GM12891 (cell line): ENCODE results near the gene ALDH1L1.

Experiments
- DNase-seq: peaks from one replicate; pipeline ENCODE4 v3.0.0; 2011; ENCODE audit warnings: low spot score; ENCODE audit not compliant: insufficient read length
- FAIRE-seq: peaks from 2 replicates; lab custom pipeline; 2011; peaks lifted over from hg19 to GRCh38; lab: Jason Lieb, UNC
- PAX5 ChIP-seq: IDR thresholded peaks from 2 replicates; pipeline ENCODE4 v1.6.1; 2011; ENCODE audit warnings: low read length, moderate library complexity, mild to moderate bottlenecking; ENCODE audit not compliant: insufficient read depth, severe bottlenecking
- POLR2A ChIP-seq: IDR thresholded peaks from 2 replicates; pipeline ENCODE4 v1.6.1; 2011; ENCODE audit warnings: low read depth, low read length, control low read depth
- POLR2AphosphoS5 ChIP-seq: IDR thresholded peaks from 2 replicates; pipeline ENCODE4 v1.6.1; 2011; ENCODE audit warnings: low read depth, low read length, control low read depth
- POU2F2 ChIP-seq: IDR thresholded peaks from 2 replicates; pipeline ENCODE4 v1.6.1; 2011; ENCODE audit warnings: low read depth, mild to moderate bottlenecking, control low read depth, low read length, moderate library complexity
- SPI1 ChIP-seq: IDR thresholded peaks from 2 replicates; pipeline ENCODE4 v1.6.1; 2011; ENCODE audit warnings: low read depth, low read length, control low read depth
- TAF1 ChIP-seq: IDR thresholded peaks from 2 replicates; pipeline ENCODE4 v1.6.1; 2011; ENCODE audit warnings: low read depth, low read length, control low read depth

The ALDH1L1 gene

GRCh38 chr3:126124896-126125295, 55.5 kb downstream of the ALDH1L1 start:
- FAIRE-seq (no peak), DNase-seq (no peak)
- TF ChIP-seq SPI1: no peak
- no peak for TF ChIP-seq TAF1
- no peak for TF ChIP-seq POLR2AphosphoS5
- TF ChIP-seq POLR2A: no peak
- no peak for TF ChIP-seq PAX5
- no peak for TF ChIP-seq POU2F2

GRCh38 chr3:126124148-126124868, 56.1 kb downstream of the ALDH1L1 start:
- no peak for TF ChIP-seq POLR2A
- no peak for TF ChIP-seq POLR2AphosphoS5
- no peak for TF ChIP-seq POU2F2
- no peak for TF ChIP-seq SPI1
- TF ChIP-seq PAX5: no peak
- no peak for TF ChIP-seq TAF1
- DNase-seq: no peak
- FAIRE-seq: no peak

- no peak for DNase-seq
- FAIRE-seq: no peak
- no peak for TF ChIP-seq POLR2AphosphoS5
- TF ChIP-seq SPI1: no peak
- no peak for TF ChIP-seq TAF1
- no peak for TF ChIP-seq POLR2A
- TF ChIP-seq PAX5: no peak
- TF ChIP-seq POU2F2: no peak
Measured at GRCh38 chr3:126121632-126122031, 58.8 kb downstream of the ALDH1L1 start.

GRCh38 chr3:126121074-126121473, 59.3 kb downstream of the ALDH1L1 start:
- FAIRE-seq (no peak), DNase-seq (no peak)
- TF ChIP-seq SPI1 (no peak), POLR2AphosphoS5 (no peak)

GRCh38 chr3:126119976-126120375, 60.4 kb downstream of the ALDH1L1 start:
- no peak for TF ChIP-seq POU2F2
- TF ChIP-seq POLR2A: no peak
- TF ChIP-seq PAX5: no peak
- no peak for TF ChIP-seq TAF1
- TF ChIP-seq POLR2AphosphoS5: no peak
- TF ChIP-seq SPI1: no peak
- FAIRE-seq: no peak
- DNase-seq: no peak

GRCh38 chr3:126119008-126119675, 61.2 kb downstream of the ALDH1L1 start:
- DNase-seq: no peak
- FAIRE-seq: no peak
- TF ChIP-seq POU2F2 (no peak), POLR2A (no peak), TAF1 (no peak), SPI1 (no peak), POLR2AphosphoS5 (no peak), PAX5 (no peak)

- TF ChIP-seq POLR2AphosphoS5: no peak
- TF ChIP-seq POU2F2: no peak
- no peak for TF ChIP-seq SPI1
- TF ChIP-seq TAF1: no peak
- TF ChIP-seq POLR2A: no peak
- no peak for TF ChIP-seq PAX5
- no peak for FAIRE-seq
- no peak for DNase-seq
Measured at GRCh38 chr3:126118591-126118990, 61.8 kb downstream of the ALDH1L1 start.

GRCh38 chr3:126117786-126118185, 62.6 kb downstream of the ALDH1L1 start:
- TF ChIP-seq TAF1 (no peak), PAX5 (no peak), POLR2A (no peak), SPI1 (no peak), POU2F2 (no peak)
- DNase-seq (no peak), FAIRE-seq (no peak)

- TF ChIP-seq POLR2A (no peak), POU2F2 (no peak), SPI1 (no peak), POLR2AphosphoS5 (no peak), PAX5 (no peak), TAF1 (no peak)
- FAIRE-seq: no peak
- no peak for DNase-seq
Measured at GRCh38 chr3:126117212-126117611, 63.2 kb downstream of the ALDH1L1 start.

- FAIRE-seq: no peak
- DNase-seq: no peak
- TF ChIP-seq POLR2A: no peak
- no peak for TF ChIP-seq POLR2AphosphoS5
- TF ChIP-seq SPI1: no peak
- no peak for TF ChIP-seq POU2F2
- no peak for TF ChIP-seq TAF1
- TF ChIP-seq PAX5: no peak
Measured at GRCh38 chr3:126116526-126116925, 63.9 kb downstream of the ALDH1L1 start.
